Measurements from ENCODE around the gene MICU2. TPM values are rescaled to one million over a fixed set of nuclear protein-coding genes. Genes with fewer than 3 reads are reported as not detected.

Gene MICU2
- total RNA-seq, 2 experiments from 2014 or later = 25.4 to 28.4 TPM

GRCh38 chr13:21550918-21551317 lies 53.1 kb downstream of the MICU2 start:
- Histone ChIP-seq H3K4me1 (ENCODE audit: insufficient read depth, low read length) (no peaks in the 10 kb centered on the region), H3K36me3 (ENCODE audit: insufficient read depth, low read length) (no peaks in the 10 kb centered on the region), H3K4me3 (ENCODE audit: low read length) (no peak overlapping the region), H3K27ac (ENCODE audit: low read depth in 1 of 2, low read length in 2 of 2) (no peak overlapping the region), H3K9me3 (ENCODE audit: control insufficient read depth in 1 of 2, insufficient read depth in 1 of 2, low read length in 2 of 2) (no peaks in the 10 kb centered on the region), H3K27me3 (ENCODE audit: control insufficient read depth in 1 of 2, insufficient read depth in 2 of 2, low read length in 2 of 2) (no peaks in the 10 kb centered on the region)
- CTCF ChIA-PET = no interaction called here
- H3K9me3 Mint-ChIP-seq = no peaks in the 10 kb centered on the region
- H3K27ac Mint-ChIP-seq = no peak overlapping the region
- peaks cover 61% of the 10 kb centered on the region for H3K36me3 Mint-ChIP-seq (ENCODE audit: low read depth)
- ATAC-seq (ENCODE audit: poor library complexity) = no peak
- H3K4me1 Mint-ChIP-seq (ENCODE audit: low read depth) = peaks cover 24% of the 10 kb centered on the region
- intact Hi-C loops (cut with DNase I, micrococcal nuclease) = no loop called here
- POLR2A ChIA-PET = no interaction called here
- no peak for TF ChIP-seq CTCF (IDR thresholded peaks at IDR 0.05)
- no peak overlapping the region for H3K4me3 Mint-ChIP-seq
- no peak for DNase-seq
- H3K27me3 Mint-ChIP-seq = no peaks in the 10 kb centered on the region

GRCh38 chr13:21549633-21550032 lies 54.3 kb downstream of the MICU2 start:
- no peak for TF ChIP-seq CTCF (IDR thresholded peaks at IDR 0.05)
- peaks cover 66% of the 10 kb centered on the region for H3K36me3 Mint-ChIP-seq (ENCODE audit: low read depth)
- Histone ChIP-seq H3K4me3 (ENCODE audit: low read length) (no peak overlapping the region), H3K4me1 (ENCODE audit: insufficient read depth, low read length) (no peaks in the 10 kb centered on the region), H3K27me3 (ENCODE audit: control insufficient read depth in 1 of 2, insufficient read depth in 2 of 2, low read length in 2 of 2) (no peaks in the 10 kb centered on the region), H3K27ac (ENCODE audit: low read depth in 1 of 2, low read length in 2 of 2) (no peak overlapping the region), H3K36me3 (ENCODE audit: insufficient read depth, low read length) (no peaks in the 10 kb centered on the region), H3K9me3 (ENCODE audit: control insufficient read depth in 1 of 2, insufficient read depth in 1 of 2, low read length in 2 of 2) (no peaks in the 10 kb centered on the region)
- H3K4me3 Mint-ChIP-seq = no peak overlapping the region
- CTCF ChIA-PET = no interaction called here
- H3K9me3 Mint-ChIP-seq = no peaks in the 10 kb centered on the region
- ATAC-seq (ENCODE audit: poor library complexity) (no peak), DNase-seq (no peak)
- intact Hi-C loops (cut with DNase I, micrococcal nuclease) = no loop called here
- H3K27ac Mint-ChIP-seq = no peak overlapping the region
- peaks cover 33% of the 10 kb centered on the region for H3K4me1 Mint-ChIP-seq (ENCODE audit: low read depth)
- POLR2A ChIA-PET = interaction anchor here (0.6 kb wide), 1 partner anchor 20 kb away, joined by 3 read pairs; no protein-coding TSS in a partner anchor
- H3K27me3 Mint-ChIP-seq = no peaks in the 10 kb centered on the region

- no peaks in the 10 kb centered on the region for H3K27me3 ChIP-seq (ENCODE audit: control insufficient read depth in 1 of 2, insufficient read depth in 2 of 2, low read length in 2 of 2)
- Mint-ChIP-seq H3K9me3 (no peaks in the 10 kb centered on the region), H3K27me3 (no peaks in the 10 kb centered on the region), H3K27ac (no peak overlapping the region), H3K4me1 (ENCODE audit: low read depth) (peaks cover 43% of the 10 kb centered on the region), H3K4me3 (no peak overlapping the region), H3K36me3 (ENCODE audit: low read depth) (peaks cover 66% of the 10 kb centered on the region)
- no peaks in the 10 kb centered on the region for H3K4me1 ChIP-seq (ENCODE audit: insufficient read depth, low read length)
- no peak for ATAC-seq (ENCODE audit: poor library complexity)
- intact Hi-C loops (cut with DNase I, micrococcal nuclease) = no loop called here
- no peak for TF ChIP-seq CTCF (IDR thresholded peaks at IDR 0.05)
- no peaks in the 10 kb centered on the region for H3K9me3 ChIP-seq (ENCODE audit: control insufficient read depth in 1 of 2, insufficient read depth in 1 of 2, low read length in 2 of 2)
- ChIA-PET POLR2A (no interaction called here), CTCF (no interaction called here)
- DNase-seq = no peak
- H3K27ac ChIP-seq (ENCODE audit: low read depth in 1 of 2, low read length in 2 of 2) = no peak overlapping the region
- no peak overlapping the region for H3K4me3 ChIP-seq (ENCODE audit: low read length)
- H3K36me3 ChIP-seq (ENCODE audit: insufficient read depth, low read length) = no peaks in the 10 kb centered on the region
These were observed 55.4 kb downstream of the MICU2 start for GRCh38 chr13:21548577-21548976.

Measured in CD4-positive, alpha-beta T cell (primary cell).